TTC549 (cell line): ENCODE results near the gene DRAP1.

ENCODE experiments used
- FAIRE-seq: peaks from 2 replicates; lab custom pipeline; 2012; peaks lifted over from hg19 to GRCh38; lab: Jason Lieb, UNC

The DRAP1 gene

DNA sequence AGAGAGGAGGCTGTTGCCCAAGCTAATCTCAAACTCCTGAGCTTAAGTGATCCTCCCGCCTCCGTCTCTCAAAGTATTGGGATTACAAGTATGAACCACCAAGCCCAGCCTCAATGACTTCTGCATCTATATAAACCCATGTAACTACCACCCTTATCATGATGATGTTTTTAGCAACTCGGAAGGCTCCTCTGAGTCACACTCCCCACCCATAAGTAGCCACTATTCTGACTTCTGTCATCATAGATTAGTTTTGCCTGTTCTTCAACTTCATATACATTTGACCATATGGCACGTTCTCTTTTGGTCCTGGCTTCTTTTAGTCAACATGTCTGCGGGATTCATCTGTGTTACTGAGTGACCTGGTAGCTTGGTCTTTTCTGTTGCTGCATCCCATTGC is 12.6 kb upstream of the DRAP1 start:
- FAIRE-seq = no peak

GRCh38 chr11:65907878-65908277 is 11.3 kb upstream of the DRAP1 start:
- no peak for FAIRE-seq

DNA sequence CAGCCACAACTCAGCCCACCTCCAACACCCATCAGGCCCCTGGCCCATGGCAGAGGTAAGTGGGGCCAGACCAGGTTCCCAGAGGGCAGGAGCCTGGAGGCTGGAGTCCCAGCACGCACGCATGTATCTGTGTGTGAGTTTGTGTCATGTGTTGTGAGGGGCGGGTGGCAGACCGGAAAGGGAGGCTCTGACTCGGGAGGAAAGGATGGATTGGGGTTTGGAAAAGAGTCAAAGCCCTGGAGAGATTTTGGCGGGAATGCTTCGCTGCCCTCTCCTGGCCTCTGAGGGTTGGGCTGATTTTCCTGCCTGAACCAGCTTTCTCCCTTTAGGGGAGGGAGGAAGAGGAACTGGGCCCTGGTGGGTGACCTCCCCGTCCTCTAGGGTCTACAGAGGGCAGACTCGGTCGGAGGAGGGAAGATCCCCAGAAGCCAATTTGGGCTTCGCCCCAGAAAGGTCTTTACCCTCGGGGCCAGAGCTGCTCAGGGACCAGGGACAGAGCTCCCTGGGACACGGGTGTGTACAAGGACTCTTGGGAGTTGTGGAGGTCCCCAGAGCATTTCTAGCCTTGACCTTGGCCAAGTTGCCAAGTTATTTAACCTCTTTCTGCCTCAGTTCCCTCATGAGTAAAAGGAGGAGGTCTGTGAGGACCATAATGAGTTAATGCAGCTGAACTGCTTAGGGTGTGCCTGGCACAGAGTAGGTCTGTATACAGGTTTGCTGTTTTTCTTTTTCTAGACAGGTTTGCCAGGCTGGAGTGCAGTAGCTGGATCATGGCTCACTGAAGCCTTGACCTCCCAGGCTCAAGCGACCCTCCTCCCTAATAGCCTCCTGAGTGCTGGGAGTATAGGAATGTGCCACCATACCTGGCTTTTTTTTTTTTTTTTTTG is 7.3 kb upstream of the DRAP1 start:
- no peak for FAIRE-seq

DNA sequence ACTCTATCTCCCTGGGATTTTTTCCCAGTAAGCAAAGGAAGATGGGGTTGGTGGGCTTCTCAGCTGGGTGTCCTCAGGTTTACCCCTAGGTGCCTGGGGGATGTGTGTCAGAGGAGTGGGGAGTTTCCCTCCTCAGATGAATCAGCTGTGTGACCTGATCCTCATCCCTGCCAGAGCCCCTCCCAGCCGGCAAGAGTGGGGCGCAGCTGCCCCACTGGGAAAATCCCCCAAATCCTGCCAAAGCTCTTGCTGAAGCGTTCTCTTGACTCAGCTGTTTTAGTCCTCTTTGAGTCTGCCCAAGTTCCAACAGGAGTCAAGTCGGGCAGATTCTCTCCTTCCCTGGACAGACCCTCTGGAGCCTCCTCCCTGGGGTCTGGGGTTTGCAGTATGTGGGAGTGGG is 6.4 kb upstream of the DRAP1 start:
- FAIRE-seq = no peak

DNA sequence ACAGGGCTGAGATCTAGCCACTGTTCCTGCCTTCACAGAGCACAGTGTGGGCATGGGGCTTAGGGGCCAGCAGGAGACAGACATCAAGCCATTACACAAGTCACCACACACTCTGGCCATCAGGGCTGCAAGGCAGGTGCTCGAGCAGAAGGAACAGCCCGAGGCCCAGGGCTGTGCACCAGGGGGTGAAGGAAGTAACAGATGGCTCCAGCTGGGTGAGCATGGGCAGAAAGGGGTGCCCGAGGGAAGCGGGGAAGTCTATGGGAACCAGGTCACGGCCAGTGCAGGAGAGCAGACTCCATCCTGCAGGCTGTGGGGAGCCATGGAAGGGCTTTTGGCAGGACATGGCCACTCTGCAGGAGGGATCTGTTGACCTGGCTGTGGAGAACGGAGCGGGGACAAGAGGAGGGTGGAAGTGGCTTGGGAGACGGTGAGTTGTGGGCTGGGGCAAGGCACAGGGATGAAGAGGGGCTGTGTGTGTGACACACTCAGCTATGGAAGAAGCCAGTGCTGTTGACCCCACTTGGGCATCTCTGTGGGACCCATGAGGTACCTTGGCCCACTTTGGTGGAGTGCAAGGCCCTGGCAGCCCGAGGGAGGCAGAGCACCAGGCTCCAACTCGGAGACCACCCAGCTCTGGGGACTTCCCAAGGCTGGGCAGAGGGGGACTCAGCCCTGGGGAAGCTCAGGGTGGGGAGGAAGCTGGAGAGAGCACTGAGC is 4.0 kb upstream of the DRAP1 start:
- FAIRE-seq = no peak

GRCh38 chr11:65915821-65916251 is 3.4 kb upstream of the DRAP1 start:
- no peak for FAIRE-seq

GRCh38 chr11:65916391-65916790 is 2.8 kb upstream of the DRAP1 start:
- FAIRE-seq = no peak

GRCh38 chr11:65917077-65917433 is 2.2 kb upstream of the DRAP1 start:
- no peak for FAIRE-seq

DNA sequence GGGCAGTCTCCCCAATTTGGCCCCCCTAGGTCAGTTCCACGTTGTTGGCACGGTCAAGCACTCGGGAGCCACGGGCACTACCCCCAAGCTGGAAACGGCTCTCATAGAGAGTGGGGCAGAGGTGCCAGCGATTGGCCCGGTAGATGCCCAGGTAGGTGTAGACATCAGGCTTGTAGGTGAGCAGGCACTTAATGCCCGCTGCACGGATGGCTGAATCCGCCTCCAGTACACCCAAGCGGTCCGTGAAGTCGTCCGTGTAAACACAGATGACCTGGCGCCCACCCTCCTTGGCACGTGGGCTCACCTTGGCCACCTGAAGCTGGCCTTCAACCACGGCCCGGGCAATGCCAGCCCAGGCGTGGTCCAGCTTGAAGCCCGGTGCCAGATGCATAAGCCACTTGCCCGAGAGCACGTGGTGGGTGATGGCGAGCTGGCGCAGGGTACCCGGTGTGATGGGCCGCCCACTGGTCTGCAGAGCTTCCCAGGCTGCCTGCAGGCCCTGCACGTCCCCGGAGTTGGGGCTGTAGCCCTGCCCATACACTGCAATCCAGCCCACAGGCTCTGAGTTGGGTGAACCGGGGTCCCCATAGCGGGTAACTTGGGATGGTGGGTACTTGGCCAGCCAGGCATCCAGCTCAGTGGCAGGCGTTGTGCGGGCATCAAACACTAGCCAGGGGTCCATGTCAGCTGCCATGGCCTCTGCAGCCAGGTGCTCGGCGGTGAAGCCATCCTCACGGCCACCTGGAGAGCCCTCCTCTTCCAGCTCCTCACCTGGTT is 1.6 kb upstream of the DRAP1 start:
- FAIRE-seq = no peak

- no peak for FAIRE-seq
These were observed 750 bp upstream of the DRAP1 start, which contains the start of gene C11orf68 for GRCh38 chr11:65918211-65919140. Gene C11orf68, minus strand, starts transcription at chr11:65919062. Its CDS starts 31 bp downstream, at chr11:65919031.

DNA sequence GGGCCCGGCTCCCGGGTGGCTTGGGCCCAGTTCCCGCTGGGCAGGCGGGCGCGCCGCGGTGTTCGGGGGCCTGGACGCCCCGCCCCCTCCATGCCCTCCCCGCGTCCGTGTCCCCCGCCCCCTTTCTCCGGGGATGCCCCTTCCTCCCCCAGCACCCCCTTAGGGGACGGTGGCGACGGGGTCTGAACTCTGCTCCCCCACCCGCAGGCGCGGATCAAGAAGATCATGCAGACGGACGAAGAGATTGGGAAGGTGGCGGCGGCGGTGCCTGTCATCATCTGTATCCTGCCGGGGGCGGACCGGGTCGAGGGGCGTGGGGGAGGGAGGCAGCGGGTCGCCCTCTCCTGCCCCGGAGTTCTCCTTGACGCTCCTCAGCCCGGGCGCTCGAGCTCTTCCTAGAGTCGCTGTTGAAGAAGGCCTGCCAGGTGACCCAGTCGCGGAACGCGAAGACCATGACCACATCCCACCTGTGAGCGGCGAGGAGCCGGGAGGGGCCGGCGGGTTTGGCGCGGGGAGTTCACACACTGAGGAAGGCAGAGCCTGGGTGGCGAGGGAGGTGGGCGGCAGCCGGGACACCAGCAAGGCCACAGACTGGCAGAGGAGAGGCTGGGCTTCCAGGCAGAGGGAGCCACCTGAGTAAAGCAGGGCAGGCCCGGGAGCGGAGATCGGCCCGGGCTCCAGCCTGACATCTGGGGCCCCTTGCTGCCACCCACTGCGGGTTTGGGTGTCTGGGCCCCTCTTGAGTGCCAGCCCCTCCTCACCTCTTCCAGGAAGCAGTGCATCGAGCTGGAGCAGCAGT is 546 bp downstream of the DRAP1 start:
- no peak for FAIRE-seq

DNA sequence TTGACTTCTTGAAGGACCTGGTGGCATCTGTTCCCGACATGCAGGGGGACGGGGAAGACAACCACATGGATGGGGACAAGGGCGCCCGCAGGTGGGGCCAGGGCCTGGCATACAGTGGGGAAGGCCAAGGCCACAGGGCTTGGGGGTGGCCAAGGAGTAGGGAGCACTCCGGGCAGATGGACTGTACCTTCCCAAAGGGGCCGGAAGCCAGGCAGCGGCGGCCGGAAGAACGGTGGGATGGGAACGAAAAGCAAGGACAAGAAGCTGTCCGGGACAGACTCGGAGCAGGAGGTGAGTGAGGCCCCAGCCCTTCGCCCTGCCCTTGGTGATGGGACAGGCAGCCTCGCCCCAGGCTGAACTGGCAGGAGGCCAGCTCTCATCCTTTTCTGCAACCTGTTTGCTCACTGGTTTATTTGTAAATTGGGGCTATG is 1.2 kb downstream of the DRAP1 start:
- no peak for FAIRE-seq

- no peak for FAIRE-seq
These were observed 1.9 kb downstream of the DRAP1 start for GRCh38 chr11:65921033-65921555.

DNA sequence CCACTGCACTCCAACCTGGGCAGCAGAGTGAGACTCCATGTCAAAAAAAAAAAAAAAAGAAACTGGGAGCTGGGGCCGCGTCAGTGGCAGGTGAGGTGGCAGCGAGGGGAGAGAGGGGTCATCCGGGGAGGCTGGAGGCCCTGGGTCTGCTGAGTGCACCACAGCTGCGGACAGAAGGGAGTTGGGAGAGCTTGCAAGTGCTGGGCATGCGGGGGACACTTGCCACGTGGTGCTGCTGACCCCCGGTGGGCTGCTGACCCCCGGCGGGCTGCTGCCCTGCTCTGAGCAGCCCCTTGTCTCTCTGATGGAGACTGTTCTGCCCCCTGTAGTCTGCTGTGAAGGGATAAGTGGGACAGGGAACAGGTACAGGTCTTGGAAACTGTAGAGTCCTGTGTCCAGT is 2.6 kb downstream of the DRAP1 start:
- no peak for FAIRE-seq

DNA sequence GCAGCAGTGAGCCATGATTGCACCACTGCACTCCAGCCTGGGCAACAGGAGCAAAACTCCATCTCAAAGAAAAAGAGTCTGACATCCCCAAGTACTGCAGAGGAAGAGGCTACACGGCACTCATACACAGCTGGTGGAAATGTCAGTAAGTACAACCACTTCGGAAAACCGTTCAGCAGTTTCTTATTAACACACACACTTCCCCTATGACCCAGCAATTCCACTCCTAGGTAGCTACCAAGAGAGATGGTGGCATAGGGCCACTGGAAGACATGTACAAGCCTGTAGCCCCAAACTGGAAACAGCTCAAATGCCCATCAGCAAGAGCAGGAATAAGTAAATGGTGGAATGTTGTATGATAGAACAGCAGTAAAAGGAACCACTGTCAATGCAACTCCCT is 3.3 kb downstream of the DRAP1 start:
- no peak for FAIRE-seq

- FAIRE-seq = no peak
These were observed 6.2 kb downstream of the DRAP1 start for GRCh38 chr11:65925397-65925796.

- FAIRE-seq = no peak
These were observed 8.7 kb downstream of the DRAP1 start for GRCh38 chr11:65927904-65928397.

- no peak for FAIRE-seq
These were observed 9.4 kb downstream of the DRAP1 start for GRCh38 chr11:65928667-65929066.

DNA sequence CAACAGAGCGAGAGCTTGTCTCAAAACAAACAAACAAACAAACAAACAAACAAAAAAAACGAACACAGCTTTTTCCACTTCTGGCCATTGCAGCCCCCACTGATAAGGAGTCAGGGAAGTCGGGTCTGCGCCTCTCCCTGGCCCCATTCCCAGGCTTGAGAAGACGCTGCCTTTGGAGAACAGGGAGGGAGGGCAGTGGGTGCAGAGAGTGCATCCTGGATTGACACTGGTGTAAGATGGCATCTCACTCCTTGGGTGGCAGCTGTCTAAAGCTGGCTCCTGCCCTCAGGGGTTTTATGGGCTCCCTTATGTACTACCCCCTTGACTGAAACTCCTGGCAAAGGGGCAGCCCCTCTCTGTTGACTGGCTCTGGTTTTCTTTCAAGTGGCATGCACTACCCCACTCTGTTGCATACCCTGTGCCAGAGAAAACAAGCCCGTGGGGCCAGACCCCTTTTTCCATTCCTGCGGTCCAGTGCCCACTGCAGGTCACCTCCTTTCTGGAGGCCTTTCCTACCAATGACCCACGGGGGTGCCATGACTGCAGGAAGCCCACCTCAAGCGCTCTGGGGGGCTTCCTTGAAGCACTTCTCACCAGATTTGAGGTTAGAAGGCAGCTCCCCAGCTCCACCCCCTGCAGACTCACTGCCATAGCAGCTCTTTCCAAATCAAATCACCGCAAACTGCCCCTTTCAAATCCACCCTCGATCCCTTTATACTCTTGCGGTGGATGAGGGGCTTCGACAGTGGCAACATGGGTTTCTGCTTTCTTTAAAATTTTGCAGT is 12.7 kb downstream of the DRAP1 start:
- FAIRE-seq = no peak

GRCh38 chr11:65932558-65932919 is 13.3 kb downstream of the DRAP1 start:
- FAIRE-seq = no peak
